CD8-positive, alpha-beta memory T cell (primary cell): Measurements from ENCODE around the gene MINDY4. TPM values are rescaled to one million over a fixed set of nuclear protein-coding genes. Genes with fewer than 3 reads are reported as not detected.
"Not testable (repeated sequence)": the region's sequence is repeated elsewhere in the genome, so short reads cannot be mapped to it uniquely, and the experiment has no call there.

ENCODE experiments used
- CTCF ChIA-PET: fragments of 350-600 bp; sonication (Branson Sonifier 250); formaldehyde crosslinking; loops from one replicate; lab custom pipeline; 2021; ENCODE audit warnings: antibody characterized with exemption; lab: Charles Lee
- POLR2A ChIA-PET: fragments of 350-600 bp; sonication (Branson Sonifier 250); formaldehyde crosslinking; loops from one replicate; lab custom pipeline; 2021; ENCODE audit warnings: antibody characterized with exemption; lab: Charles Lee
- DNase-seq, 5 donors: peaks; one replicate each; pipeline versions ENCODE4 v3.0.0 to v3.0.0-alpha.2; 2020 to 2022; ENCODE audit warnings: mixed read lengths in 1 of 5
- H3K27ac ChIP-seq: one replicate; pipeline ENCODE4 v1.7.0; 2013; ENCODE audit warnings: low read depth, mild to moderate bottlenecking, low read length, moderate library complexity
- H3K27me3 ChIP-seq: 2 replicates; pipeline ENCODE4 v1.7.0; 2013; ENCODE audit warnings: low read length, mild to moderate bottlenecking; ENCODE audit not compliant: insufficient read depth, poor library complexity, severe bottlenecking
- H3K36me3 ChIP-seq: 2 replicates; pipeline ENCODE4 v1.7.0; 2013; ENCODE audit warnings: mild to moderate bottlenecking, low read length, moderate library complexity; ENCODE audit not compliant: insufficient read depth
- H3K4me1 ChIP-seq: 2 replicates; pipeline ENCODE4 v1.7.0; 2013; ENCODE audit warnings: mild to moderate bottlenecking, low read length, moderate library complexity; ENCODE audit not compliant: insufficient read depth
- H3K4me3 ChIP-seq: 2 replicates; pipeline ENCODE4 v1.7.0; 2013; ENCODE audit warnings: mild to moderate bottlenecking, low read length
- H3K9me3 ChIP-seq: 2 replicates; pipeline ENCODE4 v1.7.0; 2013; ENCODE audit warnings: mild to moderate bottlenecking, low read length
- H3K27ac Mint-ChIP-seq, 8 donors: one replicate each; pipeline ENCODE4 v1.8.0; 2020 to 2021; ENCODE audit warnings: mixed read lengths in 8 of 8, mild to moderate bottlenecking in 6 of 8, inconsistent platforms in 3 of 8, moderate library complexity in 3 of 8
- H3K27me3 Mint-ChIP-seq, 2 donors: one replicate each; pipeline ENCODE4 v1.8.0; 2020 to 2021; ENCODE audit warnings: mixed read lengths in 2 of 2, mild to moderate bottlenecking in 1 of 2, moderate library complexity in 1 of 2
- H3K36me3 Mint-ChIP-seq, 3 donors: one replicate each; pipeline ENCODE4 v1.8.0; 2020 to 2021; ENCODE audit warnings: mixed read lengths in 3 of 3, inconsistent platforms in 1 of 3, mild to moderate bottlenecking in 1 of 3
- H3K4me1 Mint-ChIP-seq, 3 donors: one replicate each; pipeline ENCODE4 v1.8.0; 2020 to 2021; ENCODE audit warnings: mixed read lengths in 3 of 3, inconsistent platforms in 1 of 3, mild to moderate bottlenecking in 1 of 3
- H3K4me3 Mint-ChIP-seq, 7 donors: one replicate each; pipeline ENCODE4 v1.8.0; 2020 to 2021; ENCODE audit warnings: mixed read lengths in 7 of 7, mild to moderate bottlenecking in 6 of 7, moderate library complexity in 4 of 7, inconsistent platforms in 2 of 7
- H3K9me3 Mint-ChIP-seq, 5 donors: one replicate each; pipeline ENCODE4 v1.8.0; 2020 to 2022; ENCODE audit warnings: mixed read lengths in 5 of 5, mild to moderate bottlenecking in 3 of 5, moderate library complexity in 2 of 5, inconsistent platforms in 1 of 5
- polyA plus RNA-seq: library from polyadenylated mRNA; unstranded; fragments of 300-500 nt; fragmentation: Illumina TruSeq; gene quantifications from one replicate; pipeline ENCODE4 v1.2.3, GENCODE V29; 2021
- total RNA-seq, 2 experiments: library from RNA; stranded (reverse); gene quantifications; one replicate each; pipeline ENCODE4 v1.2.3, GENCODE V29; 2021

The MINDY4 gene
- total and polyA plus RNA-seq, 3 experiments from 2014 or later, result 1.0 to 2.6 (median 2.4) TPM

DNA sequence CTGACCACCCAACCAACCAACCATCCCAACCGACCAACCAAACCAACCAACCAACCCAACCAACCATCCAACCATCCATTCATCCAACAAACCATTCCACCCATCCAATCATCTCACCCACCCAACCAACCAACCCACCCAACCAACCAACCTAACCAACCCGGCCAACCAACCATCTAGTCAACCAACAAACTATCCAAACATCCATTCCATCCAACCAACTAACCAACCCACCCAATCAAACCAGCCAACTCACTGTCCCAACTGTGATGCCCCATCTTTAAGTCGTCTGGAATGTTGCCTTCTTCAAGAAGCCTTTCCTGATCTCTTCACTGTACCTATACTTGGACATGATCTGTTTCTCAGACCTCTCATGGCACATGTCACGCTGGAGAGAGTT is 31.6 kb downstream of the MINDY4 start:
- no peak for DNase-seq
- Mint-ChIP-seq H3K9me3 (no peaks in the 10 kb centered on the region), H3K4me3 (no peak overlapping the region), H3K36me3 (peaks cover 0 to 3% (median 0%) of the 10 kb centered on the region in 3 donors), H3K4me1 (no peaks in the 10 kb centered on the region), H3K27me3 (peaks cover 0 to 1% of the 10 kb centered on the region in 2 donors), H3K27ac (no peak overlapping the region)
- no peaks in the 10 kb centered on the region for H3K4me1 ChIP-seq
- ChIA-PET CTCF (no interaction called here), POLR2A (no interaction called here)
- no peaks in the 10 kb centered on the region for H3K27me3 ChIP-seq
- no peaks in the 10 kb centered on the region for H3K36me3 ChIP-seq
- H3K27ac ChIP-seq, result no peak overlapping the region
- no peak overlapping the region for H3K4me3 ChIP-seq
- H3K9me3 ChIP-seq, result no peaks in the 10 kb centered on the region

- Mint-ChIP-seq H3K36me3 (peaks cover 0 to 5% (median 0%) of the 10 kb centered on the region in 3 donors), H3K9me3 (no peaks in the 10 kb centered on the region), H3K27me3 (peaks cover 0 to 1% of the 10 kb centered on the region in 2 donors), H3K4me1 (no peaks in the 10 kb centered on the region), H3K4me3 (no peak overlapping the region), H3K27ac (peak overlapping the region in 1 of 8 donors; percentile 14)
- H3K4me3 ChIP-seq, result no peak overlapping the region
- no peaks in the 10 kb centered on the region for H3K4me1 ChIP-seq
- POLR2A ChIA-PET, result no interaction called here
- no peaks in the 10 kb centered on the region for H3K9me3 ChIP-seq
- H3K36me3 ChIP-seq, result no peaks in the 10 kb centered on the region
- DNase-seq, result no peak
- no peaks in the 10 kb centered on the region for H3K27me3 ChIP-seq
- H3K27ac ChIP-seq, result no peak overlapping the region
- CTCF ChIA-PET, result no interaction called here
Observed at GRCh38 chr7:30804078-30804661, 33.0 kb downstream of the MINDY4 start.

GRCh38 chr7:30805081-30805691 is 34.0 kb downstream of the MINDY4 start:
- Histone ChIP-seq H3K4me1 (no peaks in the 10 kb centered on the region), H3K36me3 (no peaks in the 10 kb centered on the region), H3K4me3 (no peak overlapping the region), H3K27me3 (no peaks in the 10 kb centered on the region), H3K27ac (no peak overlapping the region), H3K9me3 (no peaks in the 10 kb centered on the region)
- DNase-seq, result no peak
- ChIA-PET CTCF (no interaction called here), POLR2A (no interaction called here)
- Mint-ChIP-seq H3K4me1 (no peaks in the 10 kb centered on the region), H3K4me3 (no peak overlapping the region), H3K9me3 (no peaks in the 10 kb centered on the region), H3K27me3 (peaks cover 0 to 1% of the 10 kb centered on the region in 2 donors), H3K36me3 (peaks cover 0 to 5% (median 0%) of the 10 kb centered on the region in 3 donors), H3K27ac (no peak overlapping the region)

DNA sequence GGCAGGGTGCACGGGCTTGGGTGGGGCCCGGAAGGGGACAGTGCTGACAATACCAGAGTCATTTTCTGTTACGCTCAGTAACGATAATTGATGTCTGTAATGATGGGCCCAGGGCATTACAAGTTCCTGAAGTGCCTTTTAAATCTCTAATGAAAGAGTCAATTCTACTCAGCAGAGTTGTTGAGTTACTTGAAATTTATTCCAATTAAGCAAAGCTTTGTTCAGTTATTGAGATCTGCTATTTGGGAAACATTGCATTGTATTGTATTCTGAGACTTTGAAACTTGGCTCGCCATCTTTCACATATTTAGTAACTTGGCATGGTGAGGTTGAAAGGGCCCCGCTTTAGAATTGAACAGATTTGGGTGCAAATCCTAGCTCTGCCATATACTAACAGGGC is 34.7 kb downstream of the MINDY4 start:
- no peaks in the 10 kb centered on the region for H3K9me3 ChIP-seq
- Mint-ChIP-seq H3K9me3 (no peaks in the 10 kb centered on the region), H3K36me3 (peaks cover 0 to 5% (median 0%) of the 10 kb centered on the region in 3 donors), H3K27ac (no peak overlapping the region), H3K27me3 (peaks cover 0 to 1% of the 10 kb centered on the region in 2 donors), H3K4me1 (no peaks in the 10 kb centered on the region), H3K4me3 (no peak overlapping the region)
- no peak overlapping the region for H3K27ac ChIP-seq
- no peaks in the 10 kb centered on the region for H3K36me3 ChIP-seq
- H3K4me3 ChIP-seq, result no peak overlapping the region
- ChIA-PET CTCF (no interaction called here), POLR2A (no interaction called here)
- no peaks in the 10 kb centered on the region for H3K27me3 ChIP-seq
- no peaks in the 10 kb centered on the region for H3K4me1 ChIP-seq
- no peak for DNase-seq

- H3K4me1 ChIP-seq, POLR2A ChIA-PET, H3K9me3 Mint-ChIP-seq, H3K4me3 Mint-ChIP-seq, H3K36me3 Mint-ChIP-seq, H3K9me3 ChIP-seq, H3K4me3 ChIP-seq, H3K27ac Mint-ChIP-seq, H3K4me1 Mint-ChIP-seq, H3K27me3 Mint-ChIP-seq, H3K27me3 ChIP-seq, H3K27ac ChIP-seq, DNase-seq, H3K36me3 ChIP-seq, CTCF ChIA-PET: not testable (repeated sequence)
Observed at GRCh38 chr7:30807477-30807876, 36.3 kb downstream of the MINDY4 start.

DNA sequence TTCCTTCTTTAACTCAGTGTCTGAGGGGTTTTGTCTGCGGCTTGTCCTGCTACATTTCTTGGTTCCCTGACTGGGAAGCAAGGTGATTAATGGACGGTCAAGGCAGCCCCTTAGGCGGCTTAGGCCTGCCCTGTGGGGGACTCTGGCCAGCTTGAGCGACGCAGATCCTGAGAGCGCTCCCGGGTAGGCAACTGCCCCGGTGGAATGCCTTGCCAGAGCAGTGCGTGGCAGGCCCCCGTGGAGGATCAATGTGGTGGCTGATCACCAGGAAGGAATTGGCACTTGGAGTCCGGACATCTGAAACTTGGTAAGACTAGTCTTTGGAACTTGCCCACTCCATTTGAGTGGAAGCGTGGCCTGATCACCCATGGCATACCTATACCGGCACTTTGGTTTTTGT is 36.7 kb downstream of the MINDY4 start:
- H3K4me1 Mint-ChIP-seq, H3K4me3 Mint-ChIP-seq: not testable (repeated sequence)

DNA sequence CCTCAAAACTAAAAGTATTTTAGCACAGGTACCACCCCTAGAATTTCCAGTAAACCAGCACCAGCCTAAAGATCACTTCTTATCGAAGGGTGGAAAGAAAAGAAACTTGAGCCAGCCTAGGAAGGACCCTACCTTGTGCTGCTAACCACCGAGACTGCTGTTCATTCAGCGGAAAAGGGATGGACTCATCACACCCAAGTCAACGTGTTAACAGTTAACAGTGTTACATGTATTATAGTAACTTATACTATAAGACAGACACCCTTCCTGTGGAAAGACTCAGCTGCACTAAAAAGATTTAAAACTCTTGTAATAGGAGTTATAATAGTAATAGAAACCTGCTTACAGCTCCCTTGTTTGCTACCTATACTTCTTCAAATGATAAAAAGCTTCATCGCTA is 39.8 kb downstream of the MINDY4 start:
- no peak overlapping the region for H3K4me3 Mint-ChIP-seq
- Histone ChIP-seq H3K27ac (no peak overlapping the region), H3K36me3 (no peaks in the 10 kb centered on the region), H3K4me3 (no peak overlapping the region), H3K27me3 (no peaks in the 10 kb centered on the region), H3K9me3 (no peaks in the 10 kb centered on the region), H3K4me1 (no peaks in the 10 kb centered on the region)
- H3K9me3 Mint-ChIP-seq, result no peaks in the 10 kb centered on the region
- POLR2A ChIA-PET, result no interaction called here
- H3K27ac Mint-ChIP-seq, result no peak overlapping the region
- peaks cover 0 to 1% (median 0%) of the 10 kb centered on the region in 3 donors for H3K36me3 Mint-ChIP-seq
- no peak for DNase-seq
- CTCF ChIA-PET, result no interaction called here
- no peaks in the 10 kb centered on the region for H3K4me1 Mint-ChIP-seq
- H3K27me3 Mint-ChIP-seq, result no peaks in the 10 kb centered on the region

More for the DNA sequence above, 36.7 kb downstream of the MINDY4 start:
- H3K27ac Mint-ChIP-seq, H3K4me1 ChIP-seq, POLR2A ChIA-PET, H3K9me3 ChIP-seq, H3K27ac ChIP-seq, H3K4me3 ChIP-seq, H3K36me3 ChIP-seq, H3K36me3 Mint-ChIP-seq, H3K27me3 Mint-ChIP-seq, H3K27me3 ChIP-seq, H3K9me3 Mint-ChIP-seq, CTCF ChIA-PET, DNase-seq: not testable (repeated sequence)

- Histone ChIP-seq H3K4me3 (no peak overlapping the region), H3K27me3 (no peaks in the 10 kb centered on the region), H3K9me3 (no peaks in the 10 kb centered on the region), H3K36me3 (no peaks in the 10 kb centered on the region), H3K4me1 (no peaks in the 10 kb centered on the region), H3K27ac (no peak overlapping the region)
- ChIA-PET POLR2A (no interaction called here), CTCF (interaction anchor here (0.6 to 1.0 kb wide), 2 partner anchors 9 to 16 kb away, joined by 3 read pairs; no protein-coding TSS in a partner anchor)
- Mint-ChIP-seq H3K4me1 (no peaks in the 10 kb centered on the region), H3K27me3 (no peaks in the 10 kb centered on the region), H3K27ac (no peak overlapping the region), H3K9me3 (no peaks in the 10 kb centered on the region), H3K36me3 (peaks cover 0 to 1% (median 0%) of the 10 kb centered on the region in 3 donors), H3K4me3 (no peak overlapping the region)
- no peak for DNase-seq
Observed at GRCh38 chr7:30812676-30813075, 41.5 kb downstream of the MINDY4 start.
